Ascending aorta (tissue), 2 donors: ENCODE measurements around the gene STK33. TPM values are rescaled to one million over a fixed set of nuclear protein-coding genes. Genes with fewer than 3 reads are reported as not detected.

Experiments
- DNase-seq, 2 donors: peaks; one replicate each; pipeline ENCODE4 v3.0.0-alpha.2; 2019; ENCODE audit warnings: low spot score in 2 of 2
- H3K27ac ChIP-seq, 2 donors: fragments of 200-600 bp; sonication (generic); one replicate each; pipeline ENCODE4 v1.5.1; 2016 to 2017; ENCODE audit warnings: mild to moderate bottlenecking in 1 of 2
- H3K27me3 ChIP-seq: fragments of 200-600 bp; sonication (generic); one replicate; pipeline ENCODE4 v1.5.1; 2017
- H3K36me3 ChIP-seq, 2 donors: fragments of 200-600 bp; sonication (generic); one replicate each; pipeline ENCODE4 v1.5.1; 2016
- H3K4me1 ChIP-seq, 2 donors: fragments of 200-600 bp; sonication (generic); one replicate each; pipeline ENCODE4 v1.5.1; 2016 to 2017; ENCODE audit warnings: mild to moderate bottlenecking in 1 of 2
- H3K4me3 ChIP-seq, 2 donors: fragments of 200-600 bp; sonication (generic); one replicate each; pipeline ENCODE4 v1.5.1; 2016 to 2017; ENCODE audit warnings: mild to moderate bottlenecking in 1 of 2
- H3K9me3 ChIP-seq, 2 donors: fragments of 200-600 bp; sonication (generic); one replicate each; pipeline ENCODE4 v1.5.1; 2016
- intact Hi-C: fragments of 100-400 bp; cut with DNase I; formaldehyde crosslinking; loops from one replicate; pipeline ENCODE4 v1.15.1; 2023
- total RNA-seq: library from RNA; depleted of rRNA; stranded (reverse); fragments of >200 nt; gene quantifications from one replicate; pipeline ENCODE4 v1.1.0, GENCODE V29; 2016
- TF ChIP-seq, protein P1 (sequence below), 3 experiments: fragments of 200-600 bp in 2 of 3; fragments of 450-650 bp in 1 of 3; sonication (generic) in 2 of 3; IDR thresholded peaks; one replicate each; pipeline ENCODE4 v1.5.1; 2016 to 2019; ENCODE audit warnings: antibody characterized with exemption in 3 of 3, mild to moderate bottlenecking in 1 of 3, moderate library complexity in 1 of 3

Gene STK33
- total RNA-seq, 1 donor from 2014 or later: not detected

DNA sequence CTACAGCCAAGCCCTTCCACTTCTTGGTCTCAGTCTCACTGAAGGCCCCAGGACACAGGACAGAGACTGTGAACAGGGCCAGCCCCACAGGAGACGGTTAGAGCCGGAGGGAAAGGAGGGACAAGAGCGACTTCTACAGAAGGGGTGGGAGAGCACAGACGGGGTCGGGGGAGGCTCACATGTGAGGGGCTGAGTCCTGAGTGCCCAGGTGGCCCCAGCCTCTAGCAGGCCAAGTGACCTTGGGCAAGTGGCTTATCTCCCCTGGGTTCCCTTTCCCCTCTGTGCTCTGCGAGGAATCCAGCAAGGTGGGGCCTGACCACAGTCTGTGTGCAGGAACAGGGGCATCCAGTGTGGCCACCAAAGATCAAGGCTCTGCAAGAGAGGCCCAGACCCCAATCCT lies 227.7 kb downstream of the STK33 start:
- Histone ChIP-seq H3K9me3 (no peaks in the 10 kb centered on the region), H3K27ac (no peak overlapping the region), H3K36me3 (no peaks in the 10 kb centered on the region), H3K4me1 (no peaks in the 10 kb centered on the region), H3K4me3 (no peak overlapping the region), H3K27me3 (no peaks in the 10 kb centered on the region)
- DNase-seq: no peak
- TF ChIP-seq, protein P1, sequence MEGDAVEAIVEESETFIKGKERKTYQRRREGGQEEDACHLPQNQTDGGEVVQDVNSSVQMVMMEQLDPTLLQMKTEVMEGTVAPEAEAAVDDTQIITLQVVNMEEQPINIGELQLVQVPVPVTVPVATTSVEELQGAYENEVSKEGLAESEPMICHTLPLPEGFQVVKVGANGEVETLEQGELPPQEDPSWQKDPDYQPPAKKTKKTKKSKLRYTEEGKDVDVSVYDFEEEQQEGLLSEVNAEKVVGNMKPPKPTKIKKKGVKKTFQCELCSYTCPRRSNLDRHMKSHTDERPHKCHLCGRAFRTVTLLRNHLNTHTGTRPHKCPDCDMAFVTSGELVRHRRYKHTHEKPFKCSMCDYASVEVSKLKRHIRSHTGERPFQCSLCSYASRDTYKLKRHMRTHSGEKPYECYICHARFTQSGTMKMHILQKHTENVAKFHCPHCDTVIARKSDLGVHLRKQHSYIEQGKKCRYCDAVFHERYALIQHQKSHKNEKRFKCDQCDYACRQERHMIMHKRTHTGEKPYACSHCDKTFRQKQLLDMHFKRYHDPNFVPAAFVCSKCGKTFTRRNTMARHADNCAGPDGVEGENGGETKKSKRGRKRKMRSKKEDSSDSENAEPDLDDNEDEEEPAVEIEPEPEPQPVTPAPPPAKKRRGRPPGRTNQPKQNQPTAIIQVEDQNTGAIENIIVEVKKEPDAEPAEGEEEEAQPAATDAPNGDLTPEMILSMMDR (IDR thresholded peaks at IDR 0.05): no peak
- intact Hi-C loops: no loop called here

DNA sequence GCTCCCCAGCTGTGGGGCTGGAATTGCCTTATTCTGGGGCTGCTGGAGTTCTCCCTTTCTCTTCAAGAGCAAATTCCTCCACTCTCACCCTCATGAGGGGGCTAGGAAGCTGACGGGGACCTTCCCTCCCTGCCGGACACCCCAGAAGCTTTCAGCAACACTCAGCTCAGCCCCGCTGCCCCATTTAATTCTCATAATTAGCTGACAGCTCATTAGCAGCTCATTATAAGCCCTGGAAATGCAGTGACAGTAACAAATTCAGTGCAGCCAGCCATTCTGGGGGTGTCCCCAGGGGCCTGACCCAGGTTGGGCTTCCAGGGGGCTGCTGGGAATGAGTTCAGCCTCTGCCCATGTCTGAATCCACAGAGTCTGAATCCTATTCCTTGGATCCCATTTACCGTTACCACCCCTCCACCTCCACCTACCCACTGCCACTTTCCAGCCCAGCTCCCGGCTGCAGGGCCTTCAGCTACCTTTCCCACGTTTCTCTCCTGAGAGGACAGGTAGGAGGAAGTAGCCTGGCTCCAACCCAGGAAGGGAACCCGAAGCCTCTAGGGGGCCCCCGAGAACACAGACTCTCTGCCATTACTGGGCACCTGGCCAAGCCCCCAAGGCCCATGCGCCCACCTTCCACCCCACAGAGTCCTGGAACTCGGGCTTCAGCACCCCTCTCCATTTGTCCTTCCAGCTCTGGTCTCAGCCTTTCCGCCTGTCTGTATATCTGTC lies 228.6 kb downstream of the STK33 start:
- Histone ChIP-seq H3K27ac (no peak overlapping the region), H3K4me3 (no peak overlapping the region), H3K9me3 (no peaks in the 10 kb centered on the region), H3K36me3 (no peaks in the 10 kb centered on the region), H3K4me1 (no peaks in the 10 kb centered on the region), H3K27me3 (no peaks in the 10 kb centered on the region)
- intact Hi-C loops: no loop called here
- TF ChIP-seq, protein P1 (IDR thresholded peaks at IDR 0.05): no peak
- no peak for DNase-seq

DNA sequence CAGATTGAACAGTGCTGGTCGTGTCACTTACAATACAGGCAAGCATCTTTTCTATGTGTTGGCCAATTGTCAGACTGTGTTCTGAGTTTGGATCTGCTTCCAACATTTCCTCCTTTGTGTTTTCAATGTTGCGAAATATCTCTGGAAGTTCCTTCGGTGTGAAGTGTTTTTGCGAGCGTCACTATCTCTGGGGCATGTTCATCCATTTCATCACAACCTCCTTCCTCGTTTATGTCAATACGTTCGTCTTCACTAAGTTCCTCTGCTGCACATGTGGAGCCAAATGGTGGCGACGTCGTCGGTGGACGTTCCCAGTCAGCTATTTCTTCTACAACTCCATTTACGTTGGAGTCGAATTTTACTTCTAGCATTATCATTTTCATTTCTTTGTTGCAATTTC lies 230.1 kb downstream of the STK33 start:
- DNase-seq: no peak
- intact Hi-C loops: no loop called here
- Histone ChIP-seq H3K36me3 (no peaks in the 10 kb centered on the region), H3K27me3 (no peaks in the 10 kb centered on the region), H3K9me3 (no peaks in the 10 kb centered on the region), H3K27ac (no peak overlapping the region), H3K4me3 (no peak overlapping the region), H3K4me1 (no peaks in the 10 kb centered on the region)
- TF ChIP-seq, protein P1 (IDR thresholded peaks at IDR 0.05): no peak

DNA sequence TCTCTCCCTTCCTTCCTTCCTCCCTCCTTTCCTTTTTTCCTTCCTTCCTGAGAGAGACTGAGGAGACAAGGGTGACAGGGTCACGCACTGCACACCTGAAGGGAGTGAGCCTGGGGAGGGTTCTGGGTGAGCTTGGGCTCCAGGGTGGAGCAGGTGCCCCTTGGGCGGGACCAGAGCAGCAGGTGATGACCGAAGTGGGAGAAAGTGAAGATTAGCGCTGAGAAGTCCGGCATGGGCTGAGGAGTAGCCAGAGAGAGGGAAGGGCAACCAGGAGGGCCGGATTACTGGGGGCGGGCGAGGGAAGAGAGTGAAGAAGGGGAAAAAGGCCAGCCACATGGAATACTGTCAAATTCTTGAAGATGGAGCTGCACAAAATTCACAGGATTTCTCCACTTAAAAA lies 231.1 kb downstream of the STK33 start:
- intact Hi-C loops: no loop called here
- TF ChIP-seq, protein P1 (IDR thresholded peaks at IDR 0.05): no peak
- no peak overlapping the region for H3K4me3 ChIP-seq

DNA sequence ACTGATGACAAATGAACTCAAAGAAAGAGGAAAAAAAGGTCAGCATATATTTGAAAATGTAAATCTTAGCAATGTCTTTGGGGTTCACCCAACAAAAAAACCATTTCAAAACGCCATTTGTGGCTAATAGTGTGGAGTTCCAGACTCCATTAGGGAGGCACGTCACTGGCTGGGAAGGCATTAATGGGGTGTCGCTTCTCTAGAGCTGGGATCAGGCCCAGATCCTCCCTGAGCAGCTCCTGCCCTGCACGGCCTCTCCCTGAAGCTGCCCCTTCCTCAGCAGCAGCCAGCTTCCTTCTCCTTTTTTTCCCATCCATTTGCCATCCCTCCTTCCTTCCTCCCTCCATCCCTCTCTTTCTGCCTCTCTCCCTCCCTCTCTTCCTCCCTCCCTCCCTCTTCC lies 231.5 kb downstream of the STK33 start:
- Histone ChIP-seq H3K27me3 (no peaks in the 10 kb centered on the region), H3K4me3 (no peak overlapping the region), H3K36me3 (no peaks in the 10 kb centered on the region), H3K9me3 (no peaks in the 10 kb centered on the region), H3K4me1 (no peaks in the 10 kb centered on the region), H3K27ac (no peak overlapping the region)
- DNase-seq: no peak
- TF ChIP-seq, protein P1 (IDR thresholded peaks at IDR 0.05): no peak
- intact Hi-C loops: no loop called here

More for the DNA sequence above, 231.1 kb downstream of the STK33 start:
- Histone ChIP-seq H3K27me3 (no peaks in the 10 kb centered on the region), H3K27ac (no peak overlapping the region), H3K9me3 (no peaks in the 10 kb centered on the region), H3K4me1 (no peaks in the 10 kb centered on the region), H3K36me3 (no peaks in the 10 kb centered on the region)
- no peak for DNase-seq
